RWPE2 (cell line): ENCODE data around the gene TMEM47.
A peak's percentile ranks its signal among the peaks of the same experiment; 100 is the strongest.

Source experiments
- ATAC-seq: fragments of 200-7000 bp; cut with Tn5 transposase; 3 replicates; pipeline ENCODE4 v1.9.1; 2021; ENCODE audit warnings: low read depth
- DNase-seq: peaks from one replicate; pipeline ENCODE4 v3.0.0-alpha.2; 2020; ENCODE audit warnings: low spot score
- H3K27ac ChIP-seq: fragments of 450-650 bp; 2 replicates; pipeline ENCODE4 v1.5.1; 2017; ENCODE audit warnings: mild to moderate bottlenecking; ENCODE audit not compliant: poor library complexity, severe bottlenecking
- H3K27me3 ChIP-seq: fragments of 250-450 bp; sonication (Bioruptor Pico); 2 replicates; pipeline ENCODE4 v1.5.1; 2021; ENCODE audit warnings: mild to moderate bottlenecking, moderate library complexity; ENCODE audit not compliant: insufficient read depth, poor library complexity, severe bottlenecking
- H3K36me3 ChIP-seq: fragments of 250-450 bp; sonication (Bioruptor Pico); 2 replicates; pipeline ENCODE4 v1.5.1; 2020; ENCODE audit warnings: low read depth, mild to moderate bottlenecking, moderate library complexity
- H3K4me1 ChIP-seq: fragments of 250-450 bp; sonication (Bioruptor Pico); 2 replicates; pipeline ENCODE4 v1.5.1; 2021; ENCODE audit warnings: mild to moderate bottlenecking, moderate library complexity; ENCODE audit not compliant: insufficient read depth, poor library complexity, severe bottlenecking
- H3K4me3 ChIP-seq: fragments of 250-450 bp; sonication (Bioruptor Pico); 2 replicates; pipeline ENCODE4 v1.5.1; 2021; ENCODE audit warnings: mild to moderate bottlenecking, moderate library complexity; ENCODE audit not compliant: severe bottlenecking
- H3K9me3 ChIP-seq: fragments of 250-450 bp; sonication (Bioruptor Pico); 2 replicates; pipeline ENCODE4 v1.5.1; 2021; ENCODE audit warnings: mild to moderate bottlenecking, moderate library complexity; ENCODE audit not compliant: severe bottlenecking
- CTCF ChIP-seq: fragments of 450-650 bp; IDR thresholded peaks from one replicate; pipeline ENCODE4 v1.5.1; 2017; ENCODE audit warnings: mild to moderate bottlenecking, moderate library complexity; ENCODE audit not compliant: poor library complexity, severe bottlenecking

TMEM47 gene

GRCh38 chrX:34656842-34657725 is at the start of gene TMEM47:
Gene TMEM47, minus strand, starts transcription at chrX:34657285. Its CDS starts 256 bp downstream, at chrX:34657029.
- DNase-seq (peak; percentile 41), ATAC-seq (peak; percentile 96)
- peak within 1 kb of the TSS; percentile 32 for H3K4me3 ChIP-seq
- TF ChIP-seq CTCF, result no peak
- no peaks in the 10 kb centered on the region for H3K36me3 ChIP-seq
- H3K27me3 ChIP-seq, result peaks cover 21% of the 10 kb centered on the region
- H3K4me1 ChIP-seq, result no peaks in the 10 kb centered on the region
- no peak within 1 kb of the TSS for H3K27ac ChIP-seq
- no peaks in the 10 kb centered on the region for H3K9me3 ChIP-seq

DNA sequence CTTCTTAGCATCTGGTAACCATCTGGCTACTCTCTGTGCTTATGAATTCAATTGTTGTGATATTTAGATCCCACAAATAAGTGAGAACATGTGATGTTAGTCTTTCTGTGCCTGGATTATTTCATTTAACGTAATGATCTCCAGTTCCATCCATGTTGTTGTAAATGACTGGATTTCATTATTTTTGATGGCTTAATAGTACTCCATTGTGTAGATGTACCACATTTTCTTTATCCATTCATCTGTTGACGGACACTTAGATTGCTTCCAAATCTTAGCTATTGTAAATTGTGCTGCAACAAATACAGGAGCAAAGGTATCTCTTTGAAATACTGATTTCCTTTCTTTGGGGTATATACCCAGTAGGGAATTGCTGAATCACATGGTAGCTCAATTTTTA is 30.0 kb upstream of the TMEM47 start:
- TF ChIP-seq CTCF, result no peak
- no peaks in the 10 kb centered on the region for H3K27me3 ChIP-seq
- H3K4me3 ChIP-seq, result no peak overlapping the region
- DNase-seq (no peak), ATAC-seq (no peak)
- H3K9me3 ChIP-seq, result no peaks in the 10 kb centered on the region
- no peaks in the 10 kb centered on the region for H3K36me3 ChIP-seq
- H3K4me1 ChIP-seq, result no peaks in the 10 kb centered on the region
- H3K27ac ChIP-seq, result no peak overlapping the region

GRCh38 chrX:34659575-34659974 is 2.5 kb upstream of the TMEM47 start:
- no peak overlapping the region for H3K4me3 ChIP-seq
- no peak for TF ChIP-seq CTCF
- peaks cover 21% of the 10 kb centered on the region for H3K27me3 ChIP-seq
- H3K9me3 ChIP-seq, result no peaks in the 10 kb centered on the region
- DNase-seq (no peak), ATAC-seq (no peak)
- H3K27ac ChIP-seq, result no peak overlapping the region
- H3K4me1 ChIP-seq, result no peaks in the 10 kb centered on the region
- no peaks in the 10 kb centered on the region for H3K36me3 ChIP-seq

DNA sequence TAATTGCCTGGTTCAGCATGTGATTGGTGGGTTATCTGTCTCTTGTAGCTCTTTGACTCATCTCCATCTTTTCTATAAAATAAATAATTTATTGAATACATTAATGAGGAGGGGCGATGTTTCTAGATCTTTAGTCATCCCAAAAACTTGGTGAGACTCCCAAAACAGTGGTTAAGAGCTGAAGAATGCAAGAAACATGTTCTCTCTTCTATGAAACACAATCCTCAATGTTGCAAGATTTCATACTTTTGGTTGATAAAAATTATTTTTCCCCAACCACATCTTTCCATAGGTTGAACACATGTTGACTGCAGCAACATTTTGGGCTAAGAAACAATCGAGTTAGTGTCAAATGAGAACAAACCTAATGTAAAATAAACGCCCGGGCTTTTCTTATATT is 1.2 kb upstream of the TMEM47 start:
- no peak overlapping the region for H3K4me3 ChIP-seq
- no peaks in the 10 kb centered on the region for H3K9me3 ChIP-seq
- H3K27ac ChIP-seq, result no peak overlapping the region
- no peaks in the 10 kb centered on the region for H3K36me3 ChIP-seq
- ATAC-seq (no peak), DNase-seq (no peak)
- peaks cover 21% of the 10 kb centered on the region for H3K27me3 ChIP-seq
- no peaks in the 10 kb centered on the region for H3K4me1 ChIP-seq
- TF ChIP-seq CTCF, result no peak

DNA sequence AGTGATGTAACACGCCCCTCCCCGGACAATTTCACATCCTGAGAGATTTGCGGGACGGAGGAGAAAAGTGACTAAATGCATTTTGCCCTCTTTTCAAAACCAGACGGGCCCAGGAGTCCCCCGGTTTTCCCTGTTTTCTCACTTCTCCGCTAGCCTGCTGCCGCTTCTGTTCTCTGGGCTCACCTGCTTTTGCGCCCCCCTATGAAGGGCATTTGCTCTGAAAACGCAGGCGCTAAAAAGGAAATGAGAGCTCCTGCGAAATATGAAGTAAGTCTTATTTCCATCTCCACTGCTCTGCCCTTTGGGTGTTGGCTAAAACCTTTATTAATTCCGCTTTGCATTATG is 613 bp upstream of the TMEM47 start:
- H3K9me3 ChIP-seq, result no peaks in the 10 kb centered on the region
- peak overlapping the region; percentile 32 for H3K4me3 ChIP-seq
- peaks cover 21% of the 10 kb centered on the region for H3K27me3 ChIP-seq
- no peak for DNase-seq
- no peaks in the 10 kb centered on the region for H3K4me1 ChIP-seq
- ATAC-seq, result no peak
- H3K36me3 ChIP-seq, result no peaks in the 10 kb centered on the region
- no peak for TF ChIP-seq CTCF
- no peak overlapping the region for H3K27ac ChIP-seq
